ENCODE data around the gene MICU1. TPM values are rescaled to one million over a fixed set of nuclear protein-coding genes. Genes with fewer than 3 reads are reported as not detected.

The MICU1 gene
- total RNA-seq, 1 experiment from 2014 or later: 50.6 TPM

DNA sequence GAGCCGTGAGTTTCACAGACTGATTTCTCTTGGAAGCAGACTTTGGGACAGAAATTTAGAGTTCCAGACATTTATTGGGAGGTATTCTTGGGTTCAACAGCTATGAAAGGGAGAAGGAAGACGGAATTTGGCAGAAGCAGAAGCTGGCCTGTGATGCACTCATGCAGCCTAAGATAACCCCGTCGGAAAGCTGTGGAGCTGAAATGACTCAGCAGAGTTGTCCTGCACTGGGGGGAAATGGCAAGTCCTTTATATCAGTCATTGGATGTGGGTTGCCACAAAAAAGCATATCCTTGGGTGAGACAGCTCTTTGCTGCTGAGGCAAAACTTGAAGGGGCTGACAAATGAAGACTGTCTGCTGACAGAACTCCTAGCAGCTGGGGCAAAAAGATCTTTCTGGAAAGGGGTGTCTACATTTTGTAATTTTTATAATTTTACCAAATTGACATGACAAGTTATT, 11.5 kb upstream of the MICU1 start:
- peak; percentile 84 for DNase-seq (ENCODE audit: low read depth)

DNA sequence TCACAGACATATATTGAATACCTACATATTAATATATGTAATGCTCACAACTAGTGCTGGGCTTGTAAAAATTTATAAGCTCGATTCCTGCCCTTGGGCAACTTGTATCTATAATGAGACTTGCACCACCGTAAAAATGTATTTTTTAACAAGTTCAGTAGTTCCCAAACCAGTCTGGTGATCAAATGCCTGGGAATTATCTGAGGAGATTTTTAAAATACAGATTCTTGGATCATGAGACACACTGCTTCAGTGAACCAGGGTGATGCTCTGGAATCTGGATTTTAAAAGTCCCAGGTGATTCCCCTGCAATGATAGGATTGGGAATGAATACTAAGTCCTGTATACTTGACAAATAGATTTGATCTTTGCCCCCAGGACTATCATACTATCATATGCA, 4.3 kb upstream of the MICU1 start:
- no peak for DNase-seq (ENCODE audit: low read depth)

DNA sequence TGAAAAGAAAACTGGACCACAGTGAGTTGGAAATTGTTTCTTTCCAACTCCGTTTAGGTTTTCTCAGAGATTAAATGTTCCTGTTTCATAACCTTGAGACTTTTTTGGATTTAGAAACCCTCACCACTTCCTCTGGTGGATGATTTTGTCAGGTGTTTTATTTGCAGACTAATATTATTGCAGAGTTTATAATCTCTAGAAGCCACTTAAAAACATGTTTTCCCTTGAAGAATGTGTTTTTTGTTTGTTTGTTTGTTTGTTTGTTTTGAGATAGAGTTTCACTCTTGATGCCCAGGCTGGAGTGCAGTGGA, 520 bp upstream of the MICU1 start:
- no peak for DNase-seq (ENCODE audit: low read depth)

DNA sequence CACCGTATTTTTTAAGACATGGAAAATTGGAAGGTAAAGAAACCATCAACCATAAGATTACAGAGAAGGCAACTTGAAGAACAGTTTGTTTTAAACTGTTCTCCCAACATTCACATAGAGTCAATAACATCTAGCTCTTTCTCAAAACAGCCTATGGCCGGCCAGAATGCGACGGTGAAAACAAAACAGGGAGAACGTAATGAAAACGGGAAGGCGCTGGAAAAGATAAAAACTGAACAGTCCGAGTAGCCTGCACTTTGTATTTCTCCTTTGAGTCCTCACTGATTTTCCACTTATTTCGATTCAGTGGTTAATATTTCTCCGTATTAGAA, 637 bp downstream of the MICU1 start:
- no peak for DNase-seq (ENCODE audit: low read depth)

DNA sequence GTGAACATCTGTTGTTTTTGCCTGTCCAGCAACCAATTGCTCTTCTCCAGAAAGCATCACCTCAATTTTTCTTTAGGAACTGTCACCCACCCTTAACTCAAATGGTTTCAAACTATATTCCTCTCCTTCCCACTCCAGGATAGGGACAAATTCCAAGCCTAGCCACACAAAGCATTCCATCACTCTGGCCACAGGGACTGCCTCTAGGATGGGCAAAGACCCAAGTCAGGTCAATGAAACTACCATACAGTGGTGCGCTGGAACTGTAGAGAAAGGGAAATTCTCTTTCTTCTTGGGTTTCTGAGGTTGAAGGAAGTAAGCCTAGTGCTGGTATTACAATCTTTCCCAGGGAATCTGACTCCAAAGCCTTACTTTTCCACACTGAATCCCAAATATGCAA, 3.6 kb downstream of the MICU1 start:
- no peak for DNase-seq (ENCODE audit: low read depth)

DNA sequence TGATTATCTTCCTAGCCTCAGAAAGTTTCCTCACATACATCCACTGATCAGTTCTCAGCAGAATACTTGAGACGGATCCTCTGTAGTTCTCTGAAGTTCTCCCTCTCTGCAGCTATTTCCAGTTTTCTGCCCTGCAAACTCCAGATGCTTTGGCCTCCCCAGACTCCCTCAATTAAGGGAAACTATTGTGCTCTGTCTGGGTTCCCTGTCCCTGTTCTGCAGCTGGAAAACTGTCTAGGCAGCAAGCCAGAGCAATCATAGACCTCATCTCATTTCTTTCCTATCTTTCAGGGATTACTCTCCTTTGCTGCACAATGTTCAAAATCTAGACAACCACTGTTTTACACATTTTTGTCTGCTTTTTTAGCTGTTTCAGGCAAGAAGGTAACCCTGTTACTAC, 9.2 kb downstream of the MICU1 start:
- DNase-seq (ENCODE audit: low read depth): peak; percentile 6

DNA sequence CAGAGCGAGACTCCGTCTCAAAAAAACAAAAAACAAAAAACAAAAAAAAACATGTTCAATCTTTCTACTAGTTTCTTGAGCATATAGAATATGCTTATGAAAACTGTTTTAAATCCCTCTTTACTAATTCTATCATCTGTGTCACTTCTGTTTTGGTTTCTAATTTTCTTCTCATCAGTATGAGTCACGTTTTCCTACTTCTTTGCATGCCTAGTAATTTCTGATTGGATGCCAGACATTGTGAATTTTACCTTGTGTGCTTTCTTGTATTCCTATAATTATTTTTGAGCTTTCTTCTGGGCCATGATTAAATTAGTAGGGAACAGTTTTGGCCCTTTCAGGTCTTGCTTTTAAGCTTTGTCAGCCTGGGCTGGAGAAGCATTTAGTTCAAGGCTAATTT, 9.9 kb downstream of the MICU1 start:
- DNase-seq (ENCODE audit: low read depth): peak; percentile 4

DNA sequence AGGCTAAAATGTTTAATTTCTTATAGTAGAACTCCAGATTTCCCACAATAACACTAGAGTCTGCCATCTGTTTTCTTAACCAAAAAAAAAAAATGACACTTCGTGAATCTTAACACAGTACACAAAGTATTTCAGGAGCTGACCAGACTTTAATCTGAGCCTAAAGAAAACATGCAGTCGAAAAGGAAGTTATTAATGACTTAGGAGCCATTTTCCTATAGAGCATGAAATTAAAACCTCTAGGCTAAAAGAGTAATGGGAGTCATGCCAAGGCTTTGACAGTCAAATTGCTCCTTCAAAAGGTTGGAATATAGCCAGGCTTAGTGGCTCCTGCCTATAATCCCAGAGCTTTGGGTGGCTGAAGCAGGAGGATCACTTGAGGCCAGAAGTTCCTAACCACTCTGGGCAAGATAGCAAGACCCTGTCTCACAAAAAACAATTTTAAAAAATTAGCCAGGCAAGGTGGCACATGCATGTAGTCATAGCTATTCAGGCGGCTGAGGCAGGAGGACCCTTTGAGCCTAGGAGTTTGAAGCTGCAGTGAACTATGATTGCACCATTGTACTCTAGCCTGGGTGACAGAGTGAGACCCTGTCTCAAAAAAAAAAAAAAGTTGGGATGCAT, 13.6 kb downstream of the MICU1 start:
- DNase-seq (ENCODE audit: low read depth): peak; percentile 75

DNA sequence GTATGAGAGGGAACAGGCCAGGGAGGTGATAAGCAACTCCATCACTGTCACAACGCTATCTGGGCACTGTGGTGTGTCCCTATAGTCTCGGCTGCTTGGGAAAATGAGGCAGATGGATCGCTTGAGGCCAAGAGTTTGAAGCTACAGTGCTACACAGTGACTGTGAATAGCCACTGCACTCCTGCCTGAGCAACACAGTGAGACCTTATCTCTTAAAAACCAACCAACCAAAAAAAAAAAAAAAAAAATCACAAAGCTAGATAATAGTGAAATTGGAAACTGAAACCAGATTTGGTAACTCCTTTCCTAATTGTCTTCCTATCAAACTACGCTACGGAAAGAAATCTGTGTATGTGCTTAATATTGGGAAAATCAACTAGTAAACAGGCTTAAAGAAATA, 14.1 kb downstream of the MICU1 start:
- DNase-seq (ENCODE audit: low read depth): peak; percentile 24

DNA sequence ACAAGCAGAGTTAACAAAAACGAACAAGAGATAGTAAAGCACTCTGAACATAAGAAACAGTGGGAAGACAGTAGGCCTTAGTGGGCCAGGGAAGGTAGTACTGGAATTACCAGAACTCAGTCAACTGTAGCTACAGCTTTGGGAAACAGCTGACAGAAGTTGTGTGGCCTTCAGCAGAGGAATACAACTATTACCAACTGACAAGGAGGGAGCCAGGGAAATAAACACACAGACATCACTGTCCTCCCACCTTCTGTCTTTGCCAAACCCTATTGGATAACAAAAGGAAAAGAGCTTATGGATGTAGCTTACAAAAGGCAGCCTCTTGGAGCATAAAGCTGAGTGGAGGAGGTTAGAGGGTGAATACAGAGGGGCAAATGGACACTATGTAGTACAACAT, 15.4 kb downstream of the MICU1 start:
- no peak for DNase-seq (ENCODE audit: low read depth)

DNA sequence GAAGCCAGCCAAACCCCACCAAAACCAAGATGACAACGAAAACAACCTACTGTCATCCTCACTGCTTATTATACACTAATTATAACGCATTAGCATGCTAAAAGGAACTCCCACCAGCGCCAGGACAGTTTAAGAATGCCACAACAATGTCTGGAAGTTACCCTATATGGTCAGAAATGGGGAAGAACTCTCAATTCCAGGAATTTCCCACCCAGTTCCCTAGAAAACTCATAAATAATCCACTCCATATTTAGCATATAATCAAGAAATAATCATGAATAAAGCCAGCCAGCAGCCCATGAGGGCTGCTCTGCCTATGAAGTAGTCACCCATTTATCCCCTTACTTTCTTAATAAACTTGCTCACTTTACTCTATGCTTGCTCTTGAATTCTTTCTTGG, 20.8 kb downstream of the MICU1 start:
- DNase-seq (ENCODE audit: low read depth): no peak

DNA sequence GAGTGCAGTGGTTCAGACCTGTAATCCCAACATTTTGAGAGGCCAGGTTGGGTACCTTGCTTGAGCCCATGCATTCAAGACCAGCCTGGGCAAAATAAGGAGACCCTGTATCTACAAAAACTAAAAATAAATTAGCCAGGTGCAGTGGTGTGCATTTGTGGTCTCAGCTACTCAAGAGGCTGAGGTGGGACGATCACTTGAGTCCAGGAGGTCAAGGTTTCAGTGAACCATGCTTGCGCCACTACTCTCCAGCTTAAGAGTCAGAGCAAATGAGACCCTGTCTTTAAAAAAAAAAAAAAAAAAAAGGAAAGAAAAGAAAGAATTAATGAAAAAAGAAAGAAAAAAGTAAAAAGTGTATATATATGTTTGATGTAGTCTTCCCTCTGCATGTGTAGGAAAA, 24.7 kb downstream of the MICU1 start:
- DNase-seq (ENCODE audit: low read depth): no peak

DNA sequence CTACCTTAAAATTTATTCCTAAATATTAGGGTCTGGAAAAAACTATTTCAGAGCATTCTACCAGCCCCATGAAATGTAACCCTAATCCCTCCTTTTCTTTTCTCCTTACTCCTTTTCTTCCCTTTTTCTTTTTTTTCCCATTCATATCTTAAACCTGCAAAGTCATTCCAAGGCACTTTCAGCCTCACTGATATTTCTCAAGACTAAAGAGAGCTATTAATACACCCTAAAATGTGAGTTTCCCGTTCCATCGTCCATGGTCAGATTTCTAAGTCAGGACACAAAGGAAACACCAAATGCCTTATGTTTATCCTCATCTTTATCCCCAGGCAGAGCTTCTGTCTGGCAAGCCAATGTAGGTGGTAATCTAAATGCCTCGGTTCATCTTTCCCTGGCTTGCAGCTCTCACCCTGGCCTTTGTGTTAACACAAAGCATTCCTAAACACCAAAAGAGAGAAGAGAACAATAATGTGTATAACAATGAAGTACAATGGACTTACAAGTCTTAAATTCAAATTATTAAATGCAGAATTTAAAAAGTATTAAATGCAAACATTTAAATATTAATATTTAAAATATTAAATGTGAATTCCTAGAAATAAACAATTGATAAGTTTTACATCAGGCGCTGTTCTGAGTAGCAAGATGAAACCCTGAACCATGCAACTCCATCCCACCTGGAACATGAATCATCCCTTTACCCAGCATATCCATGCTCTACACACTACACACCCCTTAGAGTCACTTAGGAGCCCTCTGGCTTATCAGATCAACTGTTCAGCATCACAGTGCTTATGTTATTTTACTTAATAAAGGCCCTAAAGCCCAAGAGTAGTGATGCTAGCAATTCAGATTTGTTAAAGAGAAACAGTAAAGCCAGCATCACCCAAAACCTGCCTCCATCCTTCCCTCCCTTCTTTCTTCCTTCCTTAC, 26.8 kb downstream of the MICU1 start:
- no peak for DNase-seq (ENCODE audit: low read depth)

DNA sequence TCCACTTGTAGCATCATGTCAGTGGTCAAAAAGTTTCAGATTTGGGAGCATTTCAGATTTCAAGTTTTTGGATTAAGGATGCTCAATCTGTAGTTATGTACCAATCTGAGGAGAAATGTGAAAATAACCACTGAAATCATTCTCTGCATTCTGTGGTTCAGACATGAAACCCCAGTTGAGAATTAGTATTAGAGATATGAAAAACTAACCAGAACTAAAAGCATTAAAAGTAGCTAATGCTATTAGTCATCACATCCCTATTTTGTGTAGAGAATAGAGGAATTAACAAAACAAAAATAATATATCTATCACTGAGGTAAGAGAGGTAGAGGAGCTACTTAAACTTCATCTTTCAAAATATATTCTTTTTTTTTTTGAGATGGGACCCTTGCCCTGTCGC, 28.0 kb downstream of the MICU1 start:
- DNase-seq (ENCODE audit: low read depth): no peak

DNA sequence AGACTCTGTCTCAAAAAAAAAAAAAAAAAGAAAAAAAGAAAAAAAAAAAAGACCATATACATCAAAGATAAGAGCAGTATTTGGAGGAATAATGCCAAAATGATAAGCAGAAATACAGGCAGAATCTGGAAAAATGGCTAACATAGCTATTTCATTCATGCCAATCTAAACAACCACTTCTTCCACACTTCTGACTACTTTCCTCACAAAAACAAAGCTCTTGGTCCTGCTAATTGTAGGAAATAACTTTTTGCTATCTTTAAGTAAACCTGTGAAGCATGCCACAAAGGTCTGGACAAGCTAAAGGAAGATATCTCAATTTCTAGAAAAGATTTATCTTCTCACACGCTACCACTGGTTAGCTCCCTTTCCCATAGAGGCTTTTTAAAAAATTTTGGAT, 30.4 kb downstream of the MICU1 start:
- DNase-seq (ENCODE audit: low read depth): no peak

DNA sequence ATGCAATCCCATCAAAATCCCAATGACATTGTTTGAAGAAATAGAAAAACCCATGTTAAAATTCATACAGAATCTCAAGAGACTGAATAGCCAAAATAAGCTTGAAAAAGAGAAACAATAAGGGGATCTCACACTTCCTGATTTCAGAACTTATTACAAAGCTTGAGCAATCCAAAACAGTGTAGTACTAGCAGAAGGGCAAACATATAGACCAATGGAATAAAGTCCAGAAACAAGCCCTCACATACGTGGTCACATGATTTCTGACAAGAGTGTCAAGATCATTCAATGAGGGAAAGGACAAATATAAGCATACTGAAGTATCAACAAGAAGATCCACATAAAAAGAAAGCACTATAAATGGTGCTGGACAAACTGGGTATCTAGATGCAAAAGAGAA, 31.9 kb downstream of the MICU1 start:
- DNase-seq (ENCODE audit: low read depth): no peak

DNA sequence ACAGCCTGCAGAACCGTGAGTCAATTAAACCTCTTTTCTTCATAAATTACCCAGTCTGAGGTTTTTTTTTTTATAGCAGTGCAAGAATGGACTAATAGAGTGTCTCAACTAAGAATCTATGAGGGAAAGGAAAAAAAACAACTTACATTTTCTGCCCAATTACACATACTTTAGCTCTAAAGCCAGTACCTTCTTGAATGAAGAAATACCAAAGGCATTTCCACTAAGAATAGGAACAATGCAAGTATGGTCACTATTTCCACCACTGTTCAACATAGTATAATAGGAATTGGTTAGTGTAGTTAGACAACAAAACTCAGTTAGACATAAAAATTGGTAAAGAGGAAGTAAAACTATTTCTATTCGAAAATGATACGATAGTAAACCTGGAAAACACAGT, 37.6 kb downstream of the MICU1 start:
- no peak for DNase-seq (ENCODE audit: low read depth)

DNA sequence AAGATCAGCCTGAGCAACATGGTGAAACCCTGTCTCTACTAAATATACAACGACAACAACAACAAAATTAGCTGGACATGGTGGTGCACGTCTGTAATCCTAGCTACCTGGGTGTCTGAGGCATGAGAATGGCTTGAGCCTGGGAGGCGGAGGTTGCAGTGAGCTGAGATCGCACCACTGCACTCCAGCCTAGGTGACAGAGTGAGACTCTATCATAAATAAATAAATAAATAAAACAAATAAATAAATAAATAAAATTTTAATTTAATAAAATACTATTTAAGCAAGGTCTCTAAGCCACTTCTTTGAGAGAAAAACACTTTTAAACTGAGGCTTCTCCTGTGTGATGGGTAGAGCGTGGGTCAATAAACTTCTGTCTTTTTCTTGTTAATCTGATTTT, 38.3 kb downstream of the MICU1 start:
- no peak for DNase-seq (ENCODE audit: low read depth)

DNA sequence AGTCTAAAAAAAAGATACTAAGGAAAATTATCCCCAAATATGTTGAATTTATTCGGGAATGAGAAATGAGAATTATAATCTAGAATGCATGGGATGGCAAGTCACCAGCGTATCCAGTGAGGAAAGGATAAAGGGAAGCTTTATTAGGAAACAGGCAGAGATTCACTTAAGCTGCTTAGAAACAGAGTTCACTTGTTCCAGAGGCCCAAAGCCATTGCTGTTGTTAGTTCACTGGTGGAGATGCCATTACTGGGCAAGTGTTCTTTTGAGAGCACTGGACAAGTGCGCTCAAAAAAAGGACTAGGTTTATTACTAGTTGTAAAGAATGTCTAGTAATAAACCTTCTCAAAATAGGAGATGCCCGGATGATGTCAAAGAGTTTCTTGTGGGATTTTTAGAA, 51.2 kb downstream of the MICU1 start:
- no peak for DNase-seq (ENCODE audit: low read depth)

DNA sequence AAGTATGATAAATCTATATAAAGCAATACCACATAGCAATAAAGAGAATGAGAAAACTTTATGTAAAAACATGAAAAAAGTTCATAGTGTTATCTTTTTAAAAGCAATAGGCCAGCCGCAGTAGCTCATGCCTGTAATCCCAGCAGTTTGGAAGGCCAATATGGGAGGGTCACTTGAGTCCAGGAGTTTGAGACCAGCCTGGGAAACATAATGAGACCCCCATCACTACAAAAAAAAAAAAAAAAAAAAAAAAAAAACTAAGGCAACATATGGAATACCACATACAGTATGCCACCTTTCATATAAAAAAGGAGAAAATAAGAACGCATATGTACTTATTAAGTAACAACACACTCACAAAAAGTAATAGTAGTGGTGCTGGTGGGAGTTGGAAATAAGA, 52.8 kb downstream of the MICU1 start:
- DNase-seq (ENCODE audit: low read depth): no peak

DNA sequence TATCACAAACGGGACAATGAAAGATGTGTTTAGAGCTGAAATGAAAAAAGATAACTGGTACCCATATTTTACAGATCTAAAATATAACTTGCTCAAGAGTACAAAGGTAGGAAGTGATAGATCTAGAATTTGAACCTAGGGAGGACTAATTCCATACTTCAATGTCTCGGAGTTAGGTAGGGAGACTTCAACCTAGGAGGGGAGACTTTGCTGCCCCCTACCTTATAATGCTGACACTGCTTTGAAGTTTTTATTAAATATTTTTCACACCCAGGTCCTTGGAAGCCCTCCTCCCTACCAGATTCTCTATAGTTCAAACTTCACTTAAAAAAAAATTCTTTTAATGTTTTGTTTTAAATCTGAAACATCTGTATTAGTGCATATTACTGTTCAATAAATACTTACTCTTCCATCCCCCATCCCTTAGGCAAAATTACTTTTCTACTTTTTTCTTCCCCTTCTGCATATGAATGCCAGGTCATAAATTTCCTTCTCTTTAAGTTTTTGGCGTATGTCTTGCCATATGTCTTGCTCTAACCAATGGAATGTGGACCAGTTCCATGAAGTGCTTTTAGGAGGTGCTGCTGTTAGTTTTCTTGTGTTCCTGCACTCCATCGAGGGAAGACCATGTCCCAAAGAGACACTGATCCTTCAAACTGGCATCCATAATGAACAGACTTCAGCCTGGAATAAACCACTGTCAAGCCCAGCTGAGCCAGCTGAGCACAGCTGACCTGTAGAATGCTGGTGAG, 57.8 kb downstream of the MICU1 start:
- peak; percentile 28 for DNase-seq (ENCODE audit: low read depth)

DNA sequence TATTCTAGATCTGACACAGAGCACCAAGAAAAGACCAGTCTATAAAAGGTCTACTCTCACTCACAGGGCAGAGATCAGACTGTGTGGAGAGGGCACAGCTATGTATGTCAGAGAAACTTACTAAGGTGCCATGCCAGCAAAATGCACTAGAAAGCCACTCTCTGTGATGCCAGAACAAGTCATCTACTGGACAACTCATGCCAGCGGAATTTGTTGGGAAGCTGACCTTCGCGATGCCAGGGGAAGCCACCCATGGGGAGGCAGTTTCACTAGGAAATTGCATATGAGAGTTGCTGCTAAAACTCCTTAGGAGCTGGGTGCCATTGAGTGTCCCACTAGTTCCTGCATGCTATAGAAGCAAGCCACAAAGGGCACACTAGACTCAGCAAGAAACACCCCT, 58.5 kb downstream of the MICU1 start:
- peak; percentile 76 for DNase-seq (ENCODE audit: low read depth)

DNA sequence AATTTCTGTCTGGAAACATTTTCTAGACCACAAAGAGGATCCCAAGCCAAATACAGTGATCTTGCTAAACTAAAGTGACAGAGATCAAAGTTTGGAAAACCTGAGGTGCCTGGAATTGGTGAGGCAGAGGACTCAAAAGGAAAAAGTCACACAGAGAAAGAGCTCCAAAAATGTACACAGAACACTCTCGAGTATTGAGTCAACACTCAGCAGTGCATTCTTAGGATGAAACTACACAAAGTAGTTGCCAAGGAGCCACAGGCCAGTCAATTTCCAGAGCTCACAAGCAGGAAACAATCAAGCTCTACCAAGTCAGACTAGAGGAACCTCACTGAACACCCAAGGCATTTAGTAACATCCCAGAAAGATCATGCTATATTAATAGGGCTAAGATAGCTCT, 61.3 kb downstream of the MICU1 start:
- no peak for DNase-seq (ENCODE audit: low read depth)
